Lung (tissue), 12 donors: Measurements from ENCODE around the gene GOLGA5. TPM values are rescaled to one million over a fixed set of nuclear protein-coding genes. Genes with fewer than 3 reads are reported as not detected.

Experiments used
- ATAC-seq: fragments of 200-7000 bp; cut with Tn5 transposase; one replicate; pipeline ENCODE4 v1.9.1; 2020; ENCODE audit warnings: moderate number of reproducible peaks; ENCODE audit not compliant: insufficient read depth, low FRiP score
- DNase-seq, 3 donors: peaks; one replicate each; pipeline ENCODE4 v3.0.0-alpha.2; 2013 to 2017
- H3K27ac ChIP-seq, 2 donors: one replicate each; pipeline ENCODE4 v1.5.1; 2013; ENCODE audit warnings: mild to moderate bottlenecking in 2 of 2, moderate library complexity in 2 of 2, control low read depth in 1 of 2, inconsistent platforms in 1 of 2, low read depth in 1 of 2, low read length in 1 of 2
- H3K27me3 ChIP-seq, 3 donors: one replicate each; pipeline ENCODE4 v1.5.1; 2013; ENCODE audit warnings: low read length in 2 of 3; ENCODE audit not compliant: control insufficient read depth in 3 of 3, insufficient read depth in 3 of 3
- H3K36me3 ChIP-seq, 4 donors: one replicate each; pipeline ENCODE4 v1.5.1; 2013; ENCODE audit warnings: low read length in 4 of 4, mild to moderate bottlenecking in 1 of 4, moderate library complexity in 1 of 4; ENCODE audit not compliant: control insufficient read depth in 4 of 4, insufficient read depth in 4 of 4
- H3K4me1 ChIP-seq, 5 donors: one replicate each; pipeline ENCODE4 v1.5.1; 2013; ENCODE audit warnings: low read length in 5 of 5, mild to moderate bottlenecking in 2 of 5, moderate library complexity in 1 of 5; ENCODE audit not compliant: control insufficient read depth in 5 of 5, insufficient read depth in 5 of 5
- H3K4me3 ChIP-seq: one replicate; pipeline ENCODE4 v1.5.1; 2013; ENCODE audit warnings: mild to moderate bottlenecking, control low read depth, moderate library complexity
- H3K9ac ChIP-seq, 2 donors: one replicate each; pipeline ENCODE4 v1.5.1; 2013; ENCODE audit warnings: low read length in 2 of 2, control low read depth in 1 of 2; ENCODE audit not compliant: insufficient read depth in 1 of 2
- H3K9me3 ChIP-seq, 4 donors: one replicate each; pipeline ENCODE4 v1.5.1; 2013; ENCODE audit warnings: low read length in 3 of 4, mild to moderate bottlenecking in 1 of 4, moderate library complexity in 1 of 4; ENCODE audit not compliant: control insufficient read depth in 4 of 4, insufficient read depth in 3 of 4
- CTCF ChIP-seq: IDR thresholded peaks from 2 replicates; pipeline ENCODE4 v1.5.1; 2012; ENCODE audit warnings: mild to moderate bottlenecking; ENCODE audit errors: control extremely low read depth, extremely low read depth
- WGBS, 2 donors: extraction: QIAGEN DNeasy Blood & Tissue Kit; methylation state at CpG; one replicate each; pipeline ENCODE4 v1.1.7; 2013; 5-methylcytosine and 5-hydroxymethylcytosine counted together
- polyA plus RNA-seq, 2 donors: library from polyadenylated mRNA; stranded (reverse); fragments of 200-250 nt; gene quantifications; one replicate each; pipeline ENCODE4 v1.2.1, GENCODE V29; 2013
- total RNA-seq, 2 donors: library from RNA; depleted of rRNA in 1 of 2; stranded (reverse); fragments of >200 nt in 1 of 2; gene quantifications; one replicate each; pipeline ENCODE4 v1.2.1, GENCODE V29; 2014 to 2021
- donor health status: control.
- donor health status: control.
- donor health status: Bipolar disorder and iron deficiency.
- donor health status: healthy.
- donor health status: DM: yes; HTN: yes; CAD: no.

GOLGA5 gene
- total and polyA plus RNA-seq, 4 donors = 26.9 to 36.9 (median 34.0) TPM

GRCh38 chr14:92832137-92832700 is 38.1 kb downstream of the GOLGA5 start:
- 37 to 51% methylated on average over 7 of the region's 7 CpGs for WGBS, 2 donors
- TF ChIP-seq CTCF = no peak
- peaks cover 22 to 56% (median 31%) of the 10 kb centered on the region in 4 donors for H3K36me3 ChIP-seq
- ATAC-seq (no peak), DNase-seq (no peak)
- no peak overlapping the region for H3K4me3 ChIP-seq
- no peak overlapping the region for H3K27ac ChIP-seq
- H3K27me3 ChIP-seq = no peaks in the 10 kb centered on the region
- no peaks in the 10 kb centered on the region for H3K9me3 ChIP-seq
- H3K4me1 ChIP-seq = no peaks in the 10 kb centered on the region
- H3K9ac ChIP-seq = no peak overlapping the region

- ATAC-seq (no peak), DNase-seq (no peak)
- no peaks in the 10 kb centered on the region for H3K4me1 ChIP-seq
- H3K27me3 ChIP-seq = no peaks in the 10 kb centered on the region
- no peak overlapping the region for H3K27ac ChIP-seq
- H3K9me3 ChIP-seq = no peaks in the 10 kb centered on the region
- peaks cover 6 to 25% (median 21%) of the 10 kb centered on the region in 4 donors for H3K36me3 ChIP-seq
- no peak for TF ChIP-seq CTCF
- WGBS, 2 donors = 83 to 90% methylated on average over 4 of the region's 4 CpGs
- H3K4me3 ChIP-seq = no peak overlapping the region
- no peak overlapping the region for H3K9ac ChIP-seq
Measured at GRCh38 chr14:92841930-92842329, 47.8 kb downstream of the GOLGA5 start.

GRCh38 chr14:92844204-92844603 is 50.1 kb downstream of the GOLGA5 start:
- 94 to 97% methylated on average over 4 of the region's 4 CpGs for WGBS, 2 donors
- TF ChIP-seq CTCF = no peak
- Histone ChIP-seq H3K27ac (no peak overlapping the region), H3K4me3 (no peak overlapping the region), H3K4me1 (peaks cover 0 to 3% (median 0%) of the 10 kb centered on the region in 5 donors), H3K9ac (no peak overlapping the region), H3K27me3 (no peaks in the 10 kb centered on the region), H3K9me3 (no peaks in the 10 kb centered on the region), H3K36me3 (peaks cover 0 to 17% (median 10%) of the 10 kb centered on the region in 4 donors)
- no peak for DNase-seq
- ATAC-seq = no peak
